ENCODE measurements around the gene PANX3. TPM values are rescaled to one million over a fixed set of nuclear protein-coding genes. Genes with fewer than 3 reads are reported as not detected.

Gene PANX3
- total and polyA plus RNA-seq, 10 of the 15 experiments (the other 5 are each of a cell fraction or from before 2014, with no cell fraction given) = not detected

GRCh38 chr11:124578761-124579160 is 32.5 kb upstream of the PANX3 start (continued):
- no peak for TF ChIP-seq EZH2 (IDR thresholded peaks at IDR 0.05; ENCODE audit: borderline replicate concordance, control insufficient read depth, low read depth, low read length)
- no peak for TF ChIP-seq ZNF24 (IDR thresholded peaks at IDR 0.05)

- TF ChIP-seq HDGF (IDR thresholded peaks at IDR 0.05) (no peak), NR2C1 (IDR thresholded peaks at IDR 0.05) (no peak), HSF1 (IDR thresholded peaks at IDR 0.05; ENCODE audit: low read depth, low read length) (no peak), ZNF207 (IDR thresholded peaks at IDR 0.05; ENCODE audit: borderline replicate concordance) (no peak)
- H2AFZ ChIP-seq (ENCODE audit: control insufficient read depth, low read depth, low read length) = no peak overlapping the region
- H3K36me3 ChIP-seq (ENCODE audit: control insufficient read depth in 2 of 2, insufficient read depth in 2 of 2, low read length in 1 of 2) = no peaks in the 10 kb centered on the region
- H3K27me3 ChIP-seq (replicated peaks in 1 of 2; ENCODE audit: control insufficient read depth in 2 of 2, insufficient read depth in 2 of 2, low read length in 1 of 2) = no peaks in the 10 kb centered on the region; a peak in 1 of 4 replicates
- ChIA-PET POLR2A (no interaction called here), RAD21 (ENCODE audit: unreplicated experiment) (no interaction called here), SMC1A (ENCODE audit: uncharacterized antibody, unreplicated experiment) (no interaction called here), CTCF (interaction anchor here (1.8 kb wide), 1 partner anchor 165 kb away, joined by 13 read pairs; no protein-coding TSS in a partner anchor)
- no peak overlapping the region for H3K4me2 ChIP-seq (ENCODE audit: control insufficient read depth, insufficient read depth)
- DNase-seq (ENCODE audit: low read depth, low spot score) = no peak
- H3K4me3 ChIP-seq = no peak overlapping the region
- no peak overlapping the region for H3K9ac ChIP-seq (ENCODE audit: control insufficient read depth, insufficient read depth, low read length)
- no peaks in the 10 kb centered on the region for H3K9me3 ChIP-seq (replicated peaks; ENCODE audit: control insufficient read depth, insufficient read depth, low read length)
- no peaks in the 10 kb centered on the region for H3K4me1 ChIP-seq (ENCODE audit: control insufficient read depth, insufficient read depth, low read length)
- H3K27ac ChIP-seq (ENCODE audit: control insufficient read depth, insufficient read depth) = no peak overlapping the region
- no peaks in the 10 kb centered on the region for H4K20me1 ChIP-seq (ENCODE audit: control insufficient read depth, insufficient read depth)
- intact Hi-C loops (cut with micrococcal nuclease; ENCODE audit: unreplicated experiment) = no loop called here
- no peaks in the 10 kb centered on the region for H3K79me2 ChIP-seq (ENCODE audit: control insufficient read depth, insufficient read depth, low read length)
- no peak for ATAC-seq
- BruUV-seq (replicated peaks) = no TSS peak
- in situ Hi-C loops (cut with MboI) = loop anchor here (10.0 kb wide), 1 partner anchor 507 kb away; no protein-coding TSS in a partner anchor
- 10% methylated on average over 6 of the region's 6 CpGs for WGBS (ENCODE audit: insufficient coverage, insufficient replicate concordance, low lambda C conversion rate, missing lambda C conversion rate)
- no peak for FAIRE-seq
Observed at GRCh38 chr11:124581817-124582216, 29.4 kb upstream of the PANX3 start.

Measured in GM12878 (cell line).